Measurements from ENCODE around the gene PLIN1.
"Not testable (repeated sequence)": the region's sequence is repeated elsewhere in the genome, so short reads cannot be mapped to it uniquely, and the experiment has no call there.

The PLIN1 gene

GRCh38 chr15:89690276-89691218, 11.4 kb upstream of the PLIN1 start, which contains the start of the genes PEX11A and WDR93:
PEX11A (minus strand) TSS chr15:89690754; CDS start chr15:89690632, 122 bp downstream.
WDR93 (plus strand) TSS chr15:89690811; CDS start chr15:89701747, 10,936 bp downstream.
- H3K4me1 ChIP-seq (ENCODE audit: control insufficient read depth, insufficient read depth, low read length, poor library complexity, severe bottlenecking) = no peaks in the 10 kb centered on the region
- WGBS, 2 experiments (ENCODE audit: insufficient coverage in 2 of 2) = 19 to 22% methylated on average over 37 to 42 of the region's 60 CpGs
- H3K4me3 ChIP-seq (ENCODE audit: extremely low read depth, insufficient read depth, low read length, poor library complexity, severe bottlenecking) = peak within 1 kb of the TSS; percentile 56
- H3K27ac ChIP-seq (ENCODE audit: low read depth, low read length, severe bottlenecking) = no peak within 1 kb of the TSS
- no peaks in the 10 kb centered on the region for H3K36me3 ChIP-seq (ENCODE audit: control insufficient read depth, insufficient read depth, low read length)
- no peaks in the 10 kb centered on the region for H3K9me3 ChIP-seq (ENCODE audit: control insufficient read depth, low read length)

DNA sequence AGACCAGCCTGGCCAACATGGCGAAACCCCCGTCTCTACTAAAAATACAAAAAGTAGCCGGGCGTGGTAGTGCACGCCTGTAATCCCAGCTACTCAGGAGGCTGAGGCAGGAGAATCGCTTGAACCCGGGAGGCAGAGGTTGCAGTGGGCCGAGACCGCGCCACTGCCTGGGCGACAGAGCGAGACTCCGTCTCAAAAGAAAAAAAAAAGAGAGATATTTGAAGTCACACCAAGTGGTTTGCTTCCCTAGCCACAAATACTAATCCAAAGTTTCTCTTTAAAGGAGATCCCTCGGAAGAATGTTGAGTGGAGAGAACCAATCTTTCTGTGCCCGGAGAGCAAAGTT, 10.7 kb upstream of the PLIN1 start:
- 76 to 80% methylated on average over 8 to 10 of the region's 15 CpGs for WGBS, 2 experiments (ENCODE audit: insufficient coverage in 2 of 2)
- H3K4me1 ChIP-seq (ENCODE audit: control insufficient read depth, insufficient read depth, low read length, poor library complexity, severe bottlenecking); H3K36me3 ChIP-seq (ENCODE audit: control insufficient read depth, insufficient read depth, low read length); H3K27ac ChIP-seq (ENCODE audit: low read depth, low read length, severe bottlenecking); H3K9me3 ChIP-seq (ENCODE audit: control insufficient read depth, low read length): not testable (repeated sequence)
- peak overlapping the region; percentile 56 for H3K4me3 ChIP-seq (ENCODE audit: extremely low read depth, insufficient read depth, low read length, poor library complexity, severe bottlenecking)

- Histone ChIP-seq H3K27ac (ENCODE audit: low read depth, low read length, severe bottlenecking) (no peak overlapping the region), H3K36me3 (ENCODE audit: control insufficient read depth, insufficient read depth, low read length) (no peaks in the 10 kb centered on the region), H3K9me3 (ENCODE audit: control insufficient read depth, low read length) (no peaks in the 10 kb centered on the region), H3K4me3 (ENCODE audit: extremely low read depth, insufficient read depth, low read length, poor library complexity, severe bottlenecking) (no peak overlapping the region), H3K4me1 (ENCODE audit: control insufficient read depth, insufficient read depth, low read length, poor library complexity, severe bottlenecking) (no peaks in the 10 kb centered on the region)
Observed at GRCh38 chr15:89686522-89686921, 7.4 kb upstream of the PLIN1 start.

- no peak overlapping the region for H3K4me3 ChIP-seq (ENCODE audit: extremely low read depth, insufficient read depth, low read length, poor library complexity, severe bottlenecking)
- H3K36me3 ChIP-seq (ENCODE audit: control insufficient read depth, insufficient read depth, low read length) = no peaks in the 10 kb centered on the region
- no peak overlapping the region for H3K27ac ChIP-seq (ENCODE audit: low read depth, low read length, severe bottlenecking)
- H3K9me3 ChIP-seq (ENCODE audit: control insufficient read depth, low read length) = no peaks in the 10 kb centered on the region
- H3K4me1 ChIP-seq (ENCODE audit: control insufficient read depth, insufficient read depth, low read length, poor library complexity, severe bottlenecking) = no peaks in the 10 kb centered on the region
- WGBS, 2 experiments (ENCODE audit: insufficient coverage in 2 of 2) = 86 to 94% methylated on average over 1 to 2 of the region's 2 CpGs
Observed at GRCh38 chr15:89685995-89686394, 6.8 kb upstream of the PLIN1 start.

GRCh38 chr15:89681146-89681545, 2.0 kb upstream of the PLIN1 start:
- no peaks in the 10 kb centered on the region for H3K36me3 ChIP-seq (ENCODE audit: control insufficient read depth, insufficient read depth, low read length)
- no peaks in the 10 kb centered on the region for H3K9me3 ChIP-seq (ENCODE audit: control insufficient read depth, low read length)
- H3K27ac ChIP-seq (ENCODE audit: low read depth, low read length, severe bottlenecking) = no peak overlapping the region
- no peaks in the 10 kb centered on the region for H3K4me1 ChIP-seq (ENCODE audit: control insufficient read depth, insufficient read depth, low read length, poor library complexity, severe bottlenecking)
- no peak overlapping the region for H3K4me3 ChIP-seq (ENCODE audit: extremely low read depth, insufficient read depth, low read length, poor library complexity, severe bottlenecking)
- WGBS, 2 experiments (ENCODE audit: insufficient coverage in 2 of 2) = 100% methylated on average over 1 of the region's 2 CpGs

DNA sequence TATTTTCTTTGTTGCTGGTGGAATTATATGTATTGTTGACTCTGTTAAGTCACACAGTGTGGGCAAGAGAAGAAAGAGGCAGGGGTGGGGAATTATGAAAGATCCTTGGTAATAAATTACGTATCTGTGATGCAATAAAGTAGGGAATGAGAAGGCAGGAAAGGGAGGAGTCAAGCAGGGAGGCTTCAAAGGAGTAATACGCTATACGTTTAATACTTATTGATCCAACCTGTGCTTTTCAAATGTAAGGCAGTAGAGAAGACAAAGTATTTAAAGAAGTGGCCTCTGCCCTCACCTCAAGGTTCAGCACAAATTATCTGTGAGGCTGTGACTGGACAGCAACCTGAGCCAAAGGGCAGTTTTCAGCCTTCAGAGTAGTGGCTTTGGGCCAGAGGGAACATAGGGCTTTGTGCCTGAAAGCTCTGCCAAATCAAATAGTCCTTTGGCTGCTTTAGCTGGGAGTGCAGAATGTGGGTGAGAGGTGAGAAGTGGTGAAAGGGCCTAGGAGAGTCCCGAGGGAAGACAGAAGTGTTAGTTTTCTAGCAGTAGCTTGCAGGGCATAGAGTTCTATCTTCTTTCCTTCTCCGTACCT, 1.2 kb upstream of the PLIN1 start:
- no peaks in the 10 kb centered on the region for H3K4me1 ChIP-seq (ENCODE audit: control insufficient read depth, insufficient read depth, low read length, poor library complexity, severe bottlenecking)
- no peaks in the 10 kb centered on the region for H3K36me3 ChIP-seq (ENCODE audit: control insufficient read depth, insufficient read depth, low read length)
- H3K9me3 ChIP-seq (ENCODE audit: control insufficient read depth, low read length) = no peaks in the 10 kb centered on the region
- no peak overlapping the region for H3K27ac ChIP-seq (ENCODE audit: low read depth, low read length, severe bottlenecking)
- WGBS, 2 experiments (ENCODE audit: insufficient coverage in 2 of 2) = 91 to 92% methylated on average over 1 to 3 of the region's 5 CpGs
- no peak overlapping the region for H3K4me3 ChIP-seq (ENCODE audit: extremely low read depth, insufficient read depth, low read length, poor library complexity, severe bottlenecking)

GRCh38 chr15:89677381-89677780, 1.8 kb downstream of the PLIN1 start:
- 88 to 100% methylated on average over 1 of the region's 1 CpG for WGBS, 2 experiments (ENCODE audit: insufficient coverage in 2 of 2)
- H3K4me3 ChIP-seq (ENCODE audit: extremely low read depth, insufficient read depth, low read length, poor library complexity, severe bottlenecking) = no peak overlapping the region
- no peaks in the 10 kb centered on the region for H3K9me3 ChIP-seq (ENCODE audit: control insufficient read depth, low read length)
- no peaks in the 10 kb centered on the region for H3K36me3 ChIP-seq (ENCODE audit: control insufficient read depth, insufficient read depth, low read length)
- no peak overlapping the region for H3K27ac ChIP-seq (ENCODE audit: low read depth, low read length, severe bottlenecking)
- H3K4me1 ChIP-seq (ENCODE audit: control insufficient read depth, insufficient read depth, low read length, poor library complexity, severe bottlenecking) = no peaks in the 10 kb centered on the region

- WGBS, 2 experiments (ENCODE audit: insufficient coverage in 2 of 2) = 82 to 96% methylated on average over 2 to 3 of the region's 6 CpGs
- H3K4me1 ChIP-seq (ENCODE audit: control insufficient read depth, insufficient read depth, low read length, poor library complexity, severe bottlenecking) = no peaks in the 10 kb centered on the region
- no peaks in the 10 kb centered on the region for H3K9me3 ChIP-seq (ENCODE audit: control insufficient read depth, low read length)
- H3K4me3 ChIP-seq (ENCODE audit: extremely low read depth, insufficient read depth, low read length, poor library complexity, severe bottlenecking) = no peak overlapping the region
- H3K36me3 ChIP-seq (ENCODE audit: control insufficient read depth, insufficient read depth, low read length) = no peaks in the 10 kb centered on the region
- no peak overlapping the region for H3K27ac ChIP-seq (ENCODE audit: low read depth, low read length, severe bottlenecking)
Observed at GRCh38 chr15:89675606-89676005, 3.6 kb downstream of the PLIN1 start.

DNA sequence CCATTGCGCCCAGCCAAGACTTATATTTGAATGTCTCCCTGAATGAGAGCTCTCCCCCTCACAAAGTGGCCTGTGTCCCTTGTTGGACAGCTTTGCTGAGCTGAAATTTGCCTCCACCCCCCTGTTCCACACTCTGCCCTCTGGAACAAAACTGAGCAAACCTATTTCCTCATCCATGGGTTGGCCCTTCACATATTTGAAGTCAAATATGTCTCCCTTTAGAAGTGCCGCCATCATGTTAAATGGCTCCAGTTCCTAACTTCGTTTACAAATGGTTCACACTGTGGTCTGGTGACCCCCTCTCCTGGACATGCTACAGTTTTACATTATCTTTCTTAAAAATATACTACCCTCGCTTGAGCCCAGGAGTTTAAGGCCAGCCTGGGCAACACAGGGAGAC, 4.6 kb downstream of the PLIN1 start:
- Histone ChIP-seq H3K27ac (ENCODE audit: low read depth, low read length, severe bottlenecking) (no peak overlapping the region), H3K36me3 (ENCODE audit: control insufficient read depth, insufficient read depth, low read length) (no peaks in the 10 kb centered on the region), H3K4me3 (ENCODE audit: extremely low read depth, insufficient read depth, low read length, poor library complexity, severe bottlenecking) (no peak overlapping the region), H3K4me1 (ENCODE audit: control insufficient read depth, insufficient read depth, low read length, poor library complexity, severe bottlenecking) (no peaks in the 10 kb centered on the region), H3K9me3 (ENCODE audit: control insufficient read depth, low read length) (no peaks in the 10 kb centered on the region)
- 90 to 94% methylated on average over 2 to 3 of the region's 4 CpGs for WGBS, 2 experiments (ENCODE audit: insufficient coverage in 2 of 2)

- H3K27ac ChIP-seq (ENCODE audit: low read depth, low read length, severe bottlenecking) = no peak overlapping the region
- no peaks in the 10 kb centered on the region for H3K9me3 ChIP-seq (ENCODE audit: control insufficient read depth, low read length)
- WGBS, 2 experiments (ENCODE audit: insufficient coverage in 2 of 2) = 38 to 55% methylated on average over 8 of the region's 12 CpGs
- H3K36me3 ChIP-seq (ENCODE audit: control insufficient read depth, insufficient read depth, low read length) = no peaks in the 10 kb centered on the region
- no peak overlapping the region for H3K4me3 ChIP-seq (ENCODE audit: extremely low read depth, insufficient read depth, low read length, poor library complexity, severe bottlenecking)
- no peaks in the 10 kb centered on the region for H3K4me1 ChIP-seq (ENCODE audit: control insufficient read depth, insufficient read depth, low read length, poor library complexity, severe bottlenecking)
Observed at GRCh38 chr15:89673165-89673512, 6.0 kb downstream of the PLIN1 start.
